Esophagus muscularis mucosa (tissue), 4 donors: ENCODE results near the gene EFR3B. TPM values are rescaled to one million over a fixed set of nuclear protein-coding genes. Genes with fewer than 3 reads are reported as not detected.

Source experiments
- DNase-seq: peaks from one replicate; pipeline ENCODE4 v3.0.0-alpha.2; 2017; ENCODE audit errors: extremely low spot score
- H3K27ac ChIP-seq, 4 donors: fragments of 200-600 bp; sonication (generic); replicated peaks in 1 of 4; 1 replicate in 3 of 4; 2 replicates in 1 of 4; pipeline ENCODE4 v1.5.1; 2016 to 2019; ENCODE audit warnings: mild to moderate bottlenecking in 1 of 4
- H3K27me3 ChIP-seq, 4 donors: fragments of 200-600 bp; sonication (generic); one replicate each; pipeline versions ENCODE4 v1.5.1 to v1.6.0; 2016 to 2019
- H3K36me3 ChIP-seq, 4 donors: fragments of 200-600 bp; sonication (generic); one replicate each; pipeline ENCODE4 v1.5.1; 2016 to 2019
- H3K4me1 ChIP-seq, 4 donors: fragments of 200-600 bp; sonication (generic); one replicate each; pipeline ENCODE4 v1.5.1; 2016 to 2019
- H3K4me3 ChIP-seq, 4 donors: fragments of 200-600 bp; sonication (generic); 1 replicate in 2 of 4; 2 replicates in 2 of 4; pipeline ENCODE4 v1.5.1; 2016 to 2019; ENCODE audit warnings: mild to moderate bottlenecking in 4 of 4, moderate library complexity in 1 of 4
- H3K9me3 ChIP-seq, 4 donors: fragments of 200-600 bp; sonication (generic); 1 replicate in 3 of 4; 2 replicates in 1 of 4; pipeline ENCODE4 v1.5.1; 2016 to 2019
- EP300 ChIP-seq: sonication (generic); formaldehyde crosslinking; IDR thresholded peaks from one replicate; pipeline ENCODE4 v1.6.1; 2017; ENCODE audit warnings: antibody characterized with exemption
- POLR2A ChIP-seq: fragments of 450-650 bp; IDR thresholded peaks from one replicate; pipeline ENCODE4 v1.6.1; 2017; ENCODE audit warnings: antibody characterized with exemption, moderate library complexity, mild to moderate bottlenecking, low read depth
- POLR2AphosphoS5 ChIP-seq, 2 donors: sonication (generic); formaldehyde crosslinking; IDR thresholded peaks; one replicate each; pipeline ENCODE4 v1.6.1; 2017; ENCODE audit warnings: antibody characterized with exemption in 2 of 2
- WGBS: methylation state at CpG from one replicate; pipeline ENCODE4 v1.1.5; 2018; 5-methylcytosine and 5-hydroxymethylcytosine counted together
- intact Hi-C: fragments of 100-400 bp; cut with DNase I; formaldehyde crosslinking; loops from one replicate; pipeline ENCODE4 v1.15.1; 2023
- total RNA-seq, 4 donors: library from RNA; depleted of rRNA; stranded (reverse); fragments of >200 nt; gene quantifications; one replicate each; pipeline versions ENCODE4 v1.1.0 to v1.2.1, GENCODE V29; 2016
- TF ChIP-seq, protein P1 (sequence below), 3 experiments: fragments of 200-600 bp in 2 of 3; fragments of 450-650 bp in 1 of 3; sonication (generic) in 2 of 3; IDR thresholded peaks; one replicate each; pipeline ENCODE4 v1.5.1; 2017 to 2019; ENCODE audit warnings: antibody characterized with exemption in 3 of 3, mild to moderate bottlenecking in 2 of 3, moderate library complexity in 1 of 3

The EFR3B gene
- total RNA-seq, 4 donors from 2014 or later, result 0.65 to 2.9 (median 1.00) TPM

DNA sequence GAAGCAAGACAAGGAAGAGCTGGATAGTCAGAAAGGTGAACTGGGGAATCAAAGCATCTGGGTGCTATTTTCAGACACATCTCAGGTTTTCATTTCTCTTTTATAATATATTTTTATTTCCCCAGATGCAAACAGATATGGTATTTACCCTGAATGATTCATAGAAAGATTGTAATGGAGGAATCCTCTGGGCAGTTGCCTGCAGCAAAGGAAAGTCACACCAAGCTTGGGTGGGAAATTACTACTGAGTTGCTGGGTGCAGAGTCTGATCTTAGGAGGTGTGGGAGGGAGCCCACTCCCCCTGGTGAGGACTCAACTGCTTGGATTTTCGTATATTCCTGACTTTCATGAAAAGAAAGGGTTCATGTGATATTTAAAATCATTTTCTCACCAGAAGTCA lies 2.1 kb downstream of the EFR3B start:
- DNase-seq, result no peak
- Histone ChIP-seq H3K4me1 (peaks cover 20 to 29% (median 25%) of the 10 kb centered on the region in 4 donors), H3K4me3 (no peak overlapping the region), H3K9me3 (no peaks in the 10 kb centered on the region), H3K27me3 (no peaks in the 10 kb centered on the region), H3K36me3 (no peaks in the 10 kb centered on the region), H3K27ac (no peak overlapping the region)
- TF ChIP-seq EP300 (no peak), POLR2AphosphoS5 (IDR thresholded peaks at IDR 0.05) (no peak), POLR2A (no peak)
- TF ChIP-seq, protein P1, sequence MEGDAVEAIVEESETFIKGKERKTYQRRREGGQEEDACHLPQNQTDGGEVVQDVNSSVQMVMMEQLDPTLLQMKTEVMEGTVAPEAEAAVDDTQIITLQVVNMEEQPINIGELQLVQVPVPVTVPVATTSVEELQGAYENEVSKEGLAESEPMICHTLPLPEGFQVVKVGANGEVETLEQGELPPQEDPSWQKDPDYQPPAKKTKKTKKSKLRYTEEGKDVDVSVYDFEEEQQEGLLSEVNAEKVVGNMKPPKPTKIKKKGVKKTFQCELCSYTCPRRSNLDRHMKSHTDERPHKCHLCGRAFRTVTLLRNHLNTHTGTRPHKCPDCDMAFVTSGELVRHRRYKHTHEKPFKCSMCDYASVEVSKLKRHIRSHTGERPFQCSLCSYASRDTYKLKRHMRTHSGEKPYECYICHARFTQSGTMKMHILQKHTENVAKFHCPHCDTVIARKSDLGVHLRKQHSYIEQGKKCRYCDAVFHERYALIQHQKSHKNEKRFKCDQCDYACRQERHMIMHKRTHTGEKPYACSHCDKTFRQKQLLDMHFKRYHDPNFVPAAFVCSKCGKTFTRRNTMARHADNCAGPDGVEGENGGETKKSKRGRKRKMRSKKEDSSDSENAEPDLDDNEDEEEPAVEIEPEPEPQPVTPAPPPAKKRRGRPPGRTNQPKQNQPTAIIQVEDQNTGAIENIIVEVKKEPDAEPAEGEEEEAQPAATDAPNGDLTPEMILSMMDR (IDR thresholded peaks at IDR 0.05), result no peak
- intact Hi-C loops, result loop anchor here (5.0 kb wide), 2 partner anchors 67 to 83 kb away; no protein-coding TSS in a partner anchor
- 100% methylated on average over 1 of the region's 1 CpG for WGBS

GRCh38 chr2:25044990-25045389 lies 3.1 kb downstream of the EFR3B start:
- intact Hi-C loops, result loop anchor here (5.0 kb wide), 2 partner anchors 68 to 82 kb away; no protein-coding TSS in a partner anchor
- Histone ChIP-seq H3K4me3 (no peak overlapping the region), H3K27me3 (no peaks in the 10 kb centered on the region), H3K9me3 (no peaks in the 10 kb centered on the region), H3K36me3 (no peaks in the 10 kb centered on the region), H3K4me1 (peaks cover 20 to 29% (median 25%) of the 10 kb centered on the region in 4 donors), H3K27ac (no peak overlapping the region)
- DNase-seq, result no peak
- TF ChIP-seq, protein P1 (IDR thresholded peaks at IDR 0.05), result no peak
- TF ChIP-seq EP300 (no peak), POLR2A (no peak), POLR2AphosphoS5 (IDR thresholded peaks at IDR 0.05) (no peak)
- 84% methylated on average over 6 of the region's 6 CpGs for WGBS

DNA sequence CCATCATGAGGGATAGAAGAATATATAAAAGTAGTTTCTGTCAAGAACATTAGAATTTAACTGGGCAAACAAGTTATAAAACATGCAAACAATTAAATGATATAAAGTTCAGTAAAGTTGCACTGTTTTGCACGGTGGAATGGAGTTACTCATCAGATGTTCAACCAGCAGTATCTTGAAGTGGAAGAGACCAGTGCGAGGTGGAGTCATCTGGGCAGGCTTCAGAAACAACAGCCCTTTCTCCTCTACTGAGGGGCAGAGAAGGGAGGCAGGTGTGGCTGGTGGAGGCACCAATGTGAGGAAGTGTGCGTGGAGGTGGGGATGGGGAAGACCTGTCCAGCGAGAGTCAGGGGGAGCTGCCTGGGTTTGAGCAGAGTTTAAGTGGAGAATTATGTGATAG lies 7.5 kb downstream of the EFR3B start:
- no peak for TF ChIP-seq POLR2AphosphoS5 (IDR thresholded peaks at IDR 0.05)
- TF ChIP-seq, protein P1 (IDR thresholded peaks at IDR 0.05), result no peak
- TF ChIP-seq POLR2A, result no peak
- no peak for TF ChIP-seq EP300
- no peaks in the 10 kb centered on the region for H3K9me3 ChIP-seq
- WGBS, result 97% methylated on average over 4 of the region's 4 CpGs
- H3K4me1 ChIP-seq, result no peaks in the 10 kb centered on the region
- no peak overlapping the region for H3K27ac ChIP-seq
- no peaks in the 10 kb centered on the region for H3K36me3 ChIP-seq
- H3K27me3 ChIP-seq, result no peaks in the 10 kb centered on the region
- no peak overlapping the region for H3K4me3 ChIP-seq
- no peak for DNase-seq
- intact Hi-C loops, result no loop called here

DNA sequence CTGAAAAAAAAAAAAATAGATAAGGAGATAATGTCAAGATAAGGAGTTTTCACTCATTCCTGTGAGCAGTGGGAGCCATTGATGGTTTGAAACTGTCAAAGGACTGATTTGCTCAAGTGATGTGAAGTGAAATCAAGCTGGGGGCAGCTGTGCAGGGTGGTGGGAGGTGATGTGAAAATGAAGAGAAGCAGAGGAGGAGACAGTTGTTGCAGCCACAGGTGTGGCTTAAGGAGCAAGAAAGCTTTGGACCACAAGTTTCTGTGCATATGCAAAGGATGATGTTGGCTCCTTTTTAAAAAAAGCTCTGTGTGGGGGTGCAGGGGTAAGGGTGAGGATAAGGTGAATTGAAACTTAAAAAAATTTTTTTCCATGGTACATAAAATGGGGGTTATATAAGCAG lies 8.3 kb downstream of the EFR3B start:
- intact Hi-C loops, result no loop called here
- no peak for DNase-seq
- Histone ChIP-seq H3K36me3 (no peaks in the 10 kb centered on the region), H3K27me3 (no peaks in the 10 kb centered on the region), H3K4me3 (no peak overlapping the region), H3K27ac (no peak overlapping the region), H3K9me3 (no peaks in the 10 kb centered on the region), H3K4me1 (no peaks in the 10 kb centered on the region)
- TF ChIP-seq EP300 (no peak), POLR2A (no peak), POLR2AphosphoS5 (IDR thresholded peaks at IDR 0.05) (no peak)
- TF ChIP-seq, protein P1 (IDR thresholded peaks at IDR 0.05), result no peak

DNA sequence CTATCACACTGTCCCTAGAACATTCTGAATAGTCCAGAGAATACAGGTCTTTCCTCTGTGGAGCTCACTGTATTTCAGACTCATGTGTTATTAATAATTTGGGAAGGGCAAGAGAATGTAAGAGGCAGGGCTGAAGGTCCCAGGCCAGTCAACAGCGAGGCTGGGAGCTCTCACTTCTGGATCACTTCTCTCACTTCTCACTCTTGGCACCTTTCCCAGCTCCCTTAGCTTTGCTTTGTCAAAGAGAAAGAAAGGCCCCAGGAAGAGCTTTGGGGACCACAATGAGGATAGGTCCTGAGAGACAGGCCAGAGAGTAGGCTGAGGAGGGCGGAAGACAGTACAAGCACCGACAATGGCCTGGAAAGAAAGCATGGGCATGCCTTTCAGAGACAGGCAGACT lies 11.2 kb downstream of the EFR3B start:
- H3K36me3 ChIP-seq, result no peaks in the 10 kb centered on the region
- 77% methylated on average over 3 of the region's 3 CpGs for WGBS
- H3K9me3 ChIP-seq, result no peaks in the 10 kb centered on the region
- H3K27ac ChIP-seq, result no peak overlapping the region
- intact Hi-C loops, result no loop called here
- H3K27me3 ChIP-seq, result no peaks in the 10 kb centered on the region
- no peak for DNase-seq
- no peak overlapping the region for H3K4me3 ChIP-seq
- H3K4me1 ChIP-seq, result no peaks in the 10 kb centered on the region
- TF ChIP-seq EP300 (no peak), POLR2A (no peak), POLR2AphosphoS5 (IDR thresholded peaks at IDR 0.05) (no peak)
- TF ChIP-seq, protein P1 (IDR thresholded peaks at IDR 0.05), result no peak
